EH (cell line): ENCODE measurements around the gene DDX28.
"Not testable (repeated sequence)": the region's sequence is repeated elsewhere in the genome, so short reads cannot be mapped to it uniquely, and the experiment has no call there.

Source experiments
- DNase-seq: peaks from one replicate; pipeline ENCODE4 v3.0.0-alpha.2; 2015; ENCODE audit warnings: low read depth

The DDX28 gene

DNA sequence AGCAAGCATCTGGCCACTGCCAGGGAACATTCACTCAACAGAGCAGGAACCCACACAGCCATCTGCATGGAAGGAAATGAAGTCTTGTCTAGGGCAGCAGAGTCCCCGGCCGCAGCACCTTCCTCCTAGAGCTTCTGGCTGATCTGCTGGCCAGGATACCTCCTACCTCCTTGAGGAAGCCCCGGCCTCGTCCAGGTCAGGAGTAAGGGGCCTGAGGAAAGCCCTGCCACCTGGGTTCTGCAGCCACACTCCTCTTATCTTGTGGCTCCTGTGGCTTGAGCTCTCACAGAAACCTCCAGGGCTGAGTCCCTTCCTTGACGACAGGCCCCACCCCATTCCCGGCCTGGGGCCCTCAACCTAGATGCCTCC, 29.0 kb downstream of the DDX28 start:
- DNase-seq, result not testable (repeated sequence)

DNA sequence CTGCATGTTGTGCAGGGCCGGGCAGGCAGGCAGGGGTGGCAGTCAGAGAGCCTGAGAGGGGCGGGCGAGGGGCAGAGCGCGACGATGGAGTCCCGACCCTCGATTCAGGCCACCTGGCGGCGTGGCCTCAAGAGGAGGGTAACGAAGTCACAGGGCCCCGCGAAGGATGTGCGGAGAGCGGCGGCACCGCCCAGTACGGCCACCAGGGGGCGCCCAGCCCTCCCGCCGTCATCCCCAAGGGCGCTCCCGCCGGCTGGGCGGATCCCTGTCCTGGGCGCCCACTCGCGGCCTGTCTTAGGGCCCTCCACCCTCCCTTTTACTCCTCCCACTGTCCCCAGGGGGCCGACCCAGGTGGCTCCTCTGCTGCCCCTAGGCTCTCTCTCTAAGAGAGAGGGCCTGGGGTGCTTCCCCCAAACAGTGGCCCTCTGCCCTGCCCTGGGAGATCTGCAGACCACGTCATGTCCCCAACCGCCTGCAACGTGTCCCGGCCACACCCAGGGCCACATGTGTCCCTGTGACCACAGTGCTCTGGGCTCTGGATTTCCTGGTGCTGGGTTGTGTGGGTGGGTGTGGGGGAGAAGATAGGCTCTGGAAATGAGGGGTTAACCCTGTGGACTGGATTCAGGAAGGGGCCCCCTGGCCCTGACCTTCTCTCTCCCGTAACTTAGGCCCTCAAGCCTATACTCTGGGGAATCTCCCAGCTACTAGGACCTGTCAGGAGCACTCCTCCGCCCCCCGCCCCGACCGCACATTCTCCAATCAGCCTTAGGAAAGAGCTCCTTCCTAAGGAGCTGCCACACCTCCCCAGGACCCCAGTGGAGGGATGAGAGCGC, 29.6 kb downstream of the DDX28 start:
- DNase-seq, result peak; percentile 76

DNA sequence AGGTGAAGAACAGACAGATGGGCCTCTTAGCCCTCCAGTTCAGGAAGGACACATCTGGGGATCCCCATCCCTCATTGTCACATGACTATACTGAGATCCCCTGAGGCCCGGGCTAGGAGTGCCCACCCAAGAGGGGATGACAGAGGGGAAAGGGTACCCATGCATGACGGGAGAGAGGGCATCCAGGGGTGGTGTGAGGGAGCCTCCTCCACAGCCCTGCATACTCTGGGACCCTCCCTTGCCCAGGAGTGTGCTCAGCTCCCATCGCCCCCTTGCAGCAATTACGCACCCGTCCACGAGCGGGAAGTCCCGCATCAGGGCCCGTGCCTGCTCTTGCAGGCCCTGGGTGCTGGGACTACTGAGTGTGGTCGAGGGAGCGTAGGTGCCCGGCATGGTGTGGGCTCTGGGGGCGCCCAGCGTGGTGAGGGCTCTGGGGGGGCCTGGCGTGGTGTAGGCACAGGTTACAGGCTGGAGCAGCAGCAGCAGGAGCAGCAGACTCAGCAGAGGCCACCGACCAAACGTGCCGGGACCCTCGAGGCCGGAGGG, 30.3 kb downstream of the DDX28 start:
- no peak for DNase-seq

DNA sequence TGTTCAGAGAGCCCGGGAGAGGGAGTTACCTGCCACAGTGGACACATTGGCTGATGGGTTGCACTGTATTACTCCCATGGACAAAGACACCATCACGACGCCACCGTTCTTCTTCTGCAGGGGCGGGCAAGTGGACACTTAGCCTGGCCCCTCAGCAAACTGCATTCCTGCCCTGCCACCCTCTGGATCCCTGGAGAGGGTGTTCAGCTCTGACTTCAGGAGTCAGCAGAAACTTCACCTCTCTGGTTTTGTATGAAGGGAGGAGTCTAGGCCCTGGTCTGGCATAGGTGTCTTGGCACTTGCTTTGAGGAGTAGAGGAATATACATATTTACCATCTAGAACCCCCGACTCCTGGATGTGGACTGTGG, 33.0 kb downstream of the DDX28 start:
- DNase-seq, result no peak

DNA sequence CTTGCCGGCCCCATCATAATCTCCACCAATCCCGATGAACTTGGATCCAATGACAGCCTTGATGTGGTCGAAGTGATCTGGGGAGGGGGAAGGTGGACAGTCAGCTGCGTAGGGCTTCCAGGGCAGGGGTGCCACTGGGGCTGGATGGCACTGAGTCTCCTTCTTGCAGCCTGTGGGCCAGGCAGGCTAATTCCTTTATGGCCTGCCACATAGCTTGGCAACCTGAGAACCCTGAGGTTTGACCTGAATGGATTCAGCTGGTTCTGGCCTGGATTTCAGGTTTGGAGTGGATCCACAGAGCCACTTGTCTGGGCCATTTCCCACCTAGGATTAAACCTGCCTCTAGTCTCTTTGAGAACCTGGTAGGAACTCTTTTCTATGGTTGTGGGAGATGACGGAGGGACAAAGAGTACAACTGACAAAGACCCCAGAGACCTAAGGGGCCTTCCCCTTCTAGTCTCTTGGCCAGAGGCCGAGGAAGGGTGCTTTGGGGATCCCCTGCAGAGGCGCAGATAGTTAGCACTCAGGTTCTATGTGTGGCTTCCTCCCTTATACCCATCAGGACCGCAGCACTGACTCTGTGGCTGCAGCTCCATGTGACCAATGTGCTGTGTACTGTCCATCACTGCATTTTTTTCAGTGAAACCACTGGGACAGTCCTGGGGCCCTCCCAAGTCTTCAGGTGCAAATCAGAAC, 33.6 kb downstream of the DDX28 start:
- DNase-seq, result no peak

DNA sequence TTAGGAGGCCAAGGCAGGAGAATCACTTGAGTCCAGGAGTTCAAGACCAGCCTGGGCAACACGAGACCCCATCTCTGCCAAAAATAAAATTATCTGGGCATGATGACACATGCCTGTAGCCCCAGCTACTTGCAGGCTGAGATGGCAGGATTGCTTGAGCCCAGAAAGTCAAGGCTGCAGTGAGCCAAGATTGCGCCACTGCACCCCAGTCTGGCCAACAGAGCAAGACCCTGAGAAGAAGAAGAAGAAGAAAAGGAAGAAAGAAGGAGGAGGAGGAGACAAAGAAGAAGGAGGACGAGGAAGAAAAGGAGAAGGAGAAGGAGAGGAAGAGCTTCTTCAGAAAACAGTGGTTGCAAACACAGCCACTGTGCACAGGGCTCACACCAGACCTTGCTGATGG, 34.4 kb downstream of the DDX28 start:
- DNase-seq, result no peak

DNA sequence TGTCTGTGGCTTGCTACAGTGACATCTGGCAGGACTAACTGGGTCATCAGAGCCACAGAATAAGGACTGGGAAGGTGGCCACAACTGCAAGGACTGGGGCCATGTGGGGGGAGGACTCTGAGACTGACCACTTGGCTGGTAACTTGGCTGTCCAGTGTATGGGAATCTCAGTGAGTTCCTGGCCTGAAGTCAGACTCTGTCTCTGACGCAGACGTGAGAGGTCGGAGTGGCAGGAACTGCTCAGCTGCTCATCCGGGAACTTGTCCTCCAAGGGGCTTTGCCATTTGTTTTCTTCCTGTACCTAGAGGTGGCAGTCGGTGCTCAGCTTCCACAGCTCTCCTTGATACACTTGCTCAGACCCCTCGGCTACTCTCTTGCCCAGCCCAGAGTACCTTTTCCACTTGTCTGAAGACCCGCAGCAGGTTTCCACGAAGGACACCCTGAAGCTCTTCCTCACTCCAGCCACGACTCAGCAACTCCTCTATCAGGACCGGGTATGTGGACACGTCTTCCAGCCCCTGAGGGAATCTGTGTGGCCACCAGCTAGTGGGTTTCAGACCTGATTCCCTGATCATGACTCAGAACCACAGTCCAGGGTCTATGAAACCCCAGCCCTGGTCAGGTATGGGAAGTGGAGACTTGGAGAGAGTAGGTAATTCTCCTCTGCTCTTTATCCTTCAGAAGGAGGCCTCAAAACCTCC, 35.4 kb downstream of the DDX28 start:
- DNase-seq, result peak; percentile 56

DNA sequence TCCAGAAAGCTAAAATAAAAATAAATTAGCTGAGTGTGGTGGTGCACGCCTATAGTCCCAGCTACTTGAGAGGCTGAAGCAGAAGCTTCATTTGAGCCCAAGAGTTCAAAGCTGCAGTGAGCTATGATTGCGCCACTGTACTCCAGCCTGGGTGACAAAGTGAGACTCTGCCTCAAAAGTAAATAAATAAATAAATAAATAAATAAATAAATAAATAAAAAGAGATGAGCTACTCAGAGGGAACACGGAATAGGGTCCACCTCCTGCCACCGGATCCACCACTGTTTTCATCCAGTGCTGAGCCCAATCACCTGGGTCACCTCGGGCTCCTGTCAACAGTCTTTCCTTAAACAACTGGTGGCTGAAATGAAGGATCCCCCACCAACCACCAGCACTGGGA, 36.1 kb downstream of the DDX28 start:
- DNase-seq, result no peak

DNA sequence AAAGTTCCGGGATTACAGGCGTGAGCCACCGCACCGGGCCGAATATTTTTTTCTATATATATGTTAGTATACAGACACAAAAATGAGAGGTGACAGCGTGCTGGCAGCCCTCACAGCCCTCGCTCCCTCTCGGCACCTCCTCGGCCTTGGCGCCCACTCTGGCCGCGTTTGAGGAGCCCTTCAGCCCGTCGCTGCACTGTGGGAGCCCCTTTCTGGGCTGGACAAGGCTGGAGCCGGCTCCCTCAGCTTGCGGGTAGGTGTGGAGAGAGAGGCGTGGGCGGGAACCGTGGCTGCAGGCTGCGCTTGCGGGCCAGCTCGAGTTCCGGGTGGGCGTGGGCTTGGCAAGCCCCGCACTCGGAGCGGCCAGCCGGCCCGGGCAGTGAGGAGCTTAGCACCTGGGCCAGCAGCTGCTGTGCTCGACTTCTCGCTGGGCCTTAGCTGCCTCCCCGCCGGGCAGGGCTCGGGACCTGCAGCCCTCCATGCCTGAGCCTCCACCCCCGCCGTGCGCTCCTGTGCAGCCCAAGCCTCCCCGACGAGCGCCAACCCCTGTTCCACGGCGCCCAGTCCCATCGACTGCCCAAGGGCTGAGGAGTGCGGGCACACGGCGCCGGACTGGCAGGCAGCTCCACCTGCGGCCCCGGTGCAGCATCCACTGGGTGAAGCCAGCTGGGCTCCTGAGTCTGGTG, 40.9 kb downstream of the DDX28 start:
- DNase-seq, result no peak

DNA sequence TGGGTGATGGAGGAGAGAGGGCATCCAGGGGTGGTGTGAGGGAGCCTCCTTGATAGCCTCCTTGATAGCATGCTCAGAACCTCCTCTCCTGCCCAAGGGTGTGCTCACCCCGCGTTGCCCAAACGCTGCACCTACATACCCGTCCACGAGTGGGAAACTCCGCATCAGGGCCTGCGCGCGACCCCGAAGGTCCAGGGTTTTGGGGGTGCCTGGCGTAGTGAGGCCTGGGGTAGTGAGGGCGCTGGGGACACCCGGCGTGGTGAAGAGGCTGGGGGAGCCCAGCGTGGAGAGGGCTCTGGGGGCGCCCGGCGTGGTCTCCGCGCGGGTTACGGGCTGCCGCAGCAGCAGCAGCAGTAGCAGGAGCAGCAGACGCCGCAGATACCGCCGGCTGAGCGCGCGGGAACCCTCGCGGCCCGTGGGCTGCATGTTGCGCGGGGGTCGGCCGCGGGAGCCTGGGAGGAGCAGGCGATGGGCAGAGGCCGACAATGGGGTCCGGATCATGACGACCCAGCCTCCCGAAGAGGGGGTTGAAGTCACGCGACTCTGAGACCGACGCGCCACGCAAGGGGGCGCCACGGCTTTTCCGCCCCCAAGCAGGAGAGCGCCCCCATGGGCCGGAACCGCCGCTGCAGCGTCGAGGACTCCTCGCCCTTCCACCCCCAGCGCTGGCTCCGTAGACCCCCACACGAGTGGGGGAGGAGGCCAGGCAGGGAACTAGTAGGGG, 42.9 kb downstream of the DDX28 start, which contains the start of gene DPEP3:
DPEP3 (minus strand) TSS at position 545 of the 724 bp plus-strand sequence; CDS start at position 426, 119 bp downstream.
- no peak for DNase-seq

DNA sequence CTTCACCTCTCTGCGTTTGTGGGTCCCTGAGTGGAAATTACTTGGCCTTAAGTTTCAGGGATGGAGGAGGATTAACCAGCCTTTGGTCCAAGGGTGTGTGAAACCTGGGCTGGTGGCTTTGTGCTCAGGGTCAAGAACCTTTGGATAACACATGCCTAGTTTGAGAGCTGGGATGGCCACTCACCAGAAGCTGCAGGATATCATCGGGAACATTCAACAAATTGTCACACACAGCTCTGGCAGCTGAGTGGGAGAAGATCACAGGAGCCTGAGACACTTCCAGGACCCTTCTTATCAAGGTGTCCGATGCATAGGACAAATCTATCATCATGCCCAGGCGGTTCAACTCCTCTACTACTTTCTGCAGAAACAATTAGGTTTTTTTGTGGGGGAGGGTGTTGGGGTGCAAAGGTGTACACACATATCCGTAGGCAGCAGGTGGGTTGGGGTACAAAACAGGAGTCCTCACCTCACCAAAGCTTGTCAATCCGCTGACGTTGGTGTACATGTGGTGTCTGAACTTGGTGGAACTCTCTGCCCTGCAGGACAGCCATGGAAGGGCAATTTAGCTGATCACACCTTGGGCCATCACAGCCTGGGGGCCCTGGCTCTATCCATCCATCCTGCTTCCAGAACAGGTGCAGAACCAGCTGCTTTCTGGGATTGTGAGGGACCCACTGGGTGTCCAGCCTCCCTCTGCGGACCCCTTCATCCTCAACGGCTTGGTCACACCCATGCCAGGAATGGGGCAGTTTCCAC, 45.4 kb downstream of the DDX28 start:
- DNase-seq, result no peak

DNA sequence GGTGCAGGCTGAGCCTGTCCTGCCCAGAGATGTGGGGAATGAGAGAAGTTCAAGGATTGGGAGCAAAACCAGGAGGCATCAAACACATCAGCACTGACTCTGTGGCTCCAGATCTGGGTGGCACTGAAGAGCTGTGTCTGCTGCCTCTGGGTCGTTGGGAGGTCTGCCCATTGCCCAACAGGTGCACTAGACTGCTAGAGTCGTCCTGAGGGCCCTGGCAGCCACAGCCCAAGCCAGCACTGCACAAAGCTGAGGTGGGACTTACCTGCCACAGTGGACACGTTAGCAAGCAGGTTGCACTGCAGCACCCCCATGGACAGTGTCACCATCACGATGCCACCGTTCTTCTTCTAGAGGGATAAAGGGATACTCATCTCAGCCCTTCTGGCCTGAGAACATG, 46.0 kb downstream of the DDX28 start:
- no peak for DNase-seq

DNA sequence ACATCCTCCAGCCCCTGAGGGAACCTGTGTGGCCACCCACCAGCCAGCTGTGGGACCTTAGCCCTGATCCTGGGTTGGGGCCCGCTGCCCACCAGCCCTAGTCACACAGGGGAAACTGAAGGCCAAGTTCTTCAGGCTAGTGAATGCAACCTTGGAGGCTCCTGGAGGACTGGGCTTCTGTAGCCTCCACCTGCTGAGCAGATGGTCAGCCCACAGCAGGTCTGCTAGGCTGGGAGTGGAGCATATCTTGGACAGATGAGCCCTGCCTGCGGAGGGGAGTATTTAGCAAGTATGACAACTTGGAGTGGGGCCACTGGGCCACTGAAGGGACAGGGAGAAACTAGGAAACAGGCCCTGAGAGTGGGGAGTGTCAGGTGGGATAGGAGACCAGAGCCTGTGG, 46.8 kb downstream of the DDX28 start:
- no peak for DNase-seq

DNA sequence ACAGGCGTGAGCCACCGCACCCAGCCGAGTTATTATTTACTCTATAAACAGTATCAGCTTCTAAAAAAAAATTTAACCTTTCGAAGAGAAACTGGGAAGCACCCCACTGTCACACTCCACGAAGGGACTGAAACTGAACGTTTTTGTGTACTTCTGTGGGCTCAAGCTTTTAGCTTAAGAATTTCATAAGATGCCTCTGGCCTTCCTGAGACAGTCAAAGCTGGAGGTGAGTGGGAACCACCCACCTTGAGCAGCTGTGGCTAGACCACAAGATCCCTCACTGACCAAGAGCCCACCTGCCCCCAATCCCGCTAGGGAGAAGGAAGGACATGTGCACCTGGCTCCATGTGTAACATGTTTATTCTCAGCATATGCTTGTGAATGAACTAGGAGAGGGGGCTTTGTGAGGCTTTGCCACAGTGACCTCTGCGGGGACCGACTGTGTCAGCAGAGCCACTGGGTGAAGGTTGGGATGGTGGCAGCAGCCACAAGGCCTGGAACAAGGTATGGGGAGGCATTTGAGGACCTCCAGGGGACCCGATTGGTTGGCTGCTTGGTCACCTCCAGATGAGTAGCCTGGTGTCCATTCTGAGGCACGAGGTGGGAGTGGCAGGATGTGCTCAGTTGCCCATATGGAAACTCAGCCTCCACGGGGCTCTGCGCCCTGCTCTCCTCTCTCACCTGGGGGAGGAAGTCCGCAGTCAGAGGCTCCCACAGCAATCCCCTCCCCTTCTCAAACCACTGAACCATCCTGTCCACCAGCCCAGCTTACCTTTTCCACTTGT, 47.5 kb downstream of the DDX28 start:
- DNase-seq, result no peak

DNA sequence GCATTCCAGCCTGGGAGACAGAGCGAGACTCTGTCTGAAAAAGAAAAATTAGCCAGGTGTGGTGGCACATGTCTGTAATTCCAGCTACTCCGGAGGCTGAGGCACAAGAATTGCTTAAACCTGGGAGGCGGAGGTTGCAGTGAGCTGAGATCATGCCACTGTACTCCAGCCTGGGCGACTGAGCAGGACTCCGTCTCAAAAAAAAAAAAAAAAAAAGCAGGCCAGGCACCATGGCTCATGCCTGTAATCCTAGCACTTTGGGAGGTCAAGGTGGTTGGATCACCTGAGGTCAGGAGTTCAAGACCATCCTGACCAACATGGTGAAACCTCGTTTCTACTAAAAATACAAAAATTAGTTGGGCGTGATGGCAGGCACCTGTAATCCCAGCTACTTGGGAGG, 50.7 kb downstream of the DDX28 start:
- DNase-seq, result not testable (repeated sequence)

DNA sequence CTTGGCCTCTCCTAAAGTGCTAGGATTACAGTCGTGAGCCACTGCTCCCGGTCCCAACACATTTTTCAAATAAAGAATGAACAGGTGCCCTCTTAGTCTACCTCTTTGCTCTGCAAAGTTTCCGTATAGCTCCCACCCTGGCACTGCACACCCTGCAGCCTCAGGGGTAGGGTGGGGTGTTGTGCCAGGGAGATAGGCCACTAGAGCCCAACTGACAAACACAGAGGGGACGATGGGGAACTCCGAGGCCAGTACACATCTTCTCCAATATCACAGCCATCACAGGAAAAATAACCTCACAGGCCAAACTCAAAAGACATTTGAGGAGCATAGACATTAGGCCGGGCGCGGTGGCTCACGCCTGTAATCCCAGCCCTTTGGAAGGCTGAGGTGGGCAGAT, 51.9 kb downstream of the DDX28 start:
- no peak for DNase-seq
